ENCODE measurements around the gene SLC25A19. TPM values are rescaled to one million over a fixed set of nuclear protein-coding genes. Genes with fewer than 3 reads are reported as not detected.

SLC25A19 gene
- total and polyA plus RNA-seq, 2 of the 8 experiments (the other 6 are each of a cell fraction or from before 2014, with no cell fraction given), result 28.6 to 32.6 TPM

GRCh38 chr17:75225016-75225415, 64.2 kb downstream of the SLC25A19 start:
- no peak overlapping the region for H3K4me2 ChIP-seq (ENCODE audit: insufficient read depth in 1 of 2, low read depth in 2 of 2, low read length in 2 of 2)
- no peak overlapping the region for H2BK120ac ChIP-seq (replicated peaks; ENCODE audit: low read depth, low read length)
- no peaks in the 10 kb centered on the region for H3K23me2 ChIP-seq (ENCODE audit: low read depth, low read length)
- no peak overlapping the region for H4K5ac ChIP-seq (ENCODE audit: insufficient read length, low read depth, low read length)
- H3K79me2 ChIP-seq (ENCODE audit: control insufficient read depth in 1 of 2, insufficient read depth in 2 of 2, low read length in 2 of 2), result no peaks in the 10 kb centered on the region
- no peak overlapping the region for H2BK12ac ChIP-seq (ENCODE audit: low read depth, low read length)
- no peak overlapping the region for H4K91ac ChIP-seq (replicated peaks; ENCODE audit: insufficient read length, low read length)
- 90% methylated on average over 14 of the region's 14 CpGs; no CpG with 5 or more reads in 1 of the 2 experiments for WGBS, 2 experiments (ENCODE audit: extremely low coverage in 1 of 2, insufficient coverage in 1 of 2, insufficient read length in 1 of 2, insufficient replicate concordance in 2 of 2, low coverage in 1 of 2, low lambda C conversion rate in 2 of 2, missing lambda C conversion rate in 1 of 2)
- POLR2A ChIA-PET (ENCODE audit: partially characterized antibody), result interaction anchor here (1.4 to 1.8 kb wide), 4 partner anchors 10 to 36 kb away, joined by 3 to 9 read pairs (median 4); partner anchors contain the start of genes GGA3 and MRPS7
- no peaks in the 10 kb centered on the region for H3K27me3 ChIP-seq (replicated peaks in 1 of 4; ENCODE audit: control insufficient read depth in 3 of 4, extremely low read depth in 1 of 4, insufficient read depth in 3 of 4, low read length in 3 of 4)
- H3K27ac ChIP-seq (ENCODE audit: low read depth, low read length), result no peak overlapping the region
- peaks cover 11 to 58% (median 38%) of the 10 kb centered on the region in 4 experiments; a peak in 7 of 8 replicates for H3K36me3 ChIP-seq (ENCODE audit: control insufficient read depth in 2 of 4, insufficient read depth in 4 of 4, low read length in 3 of 4)
- no peak overlapping the region for H2AFZ ChIP-seq (ENCODE audit: low read length)
- no peak overlapping the region for H3K4me3 ChIP-seq (ENCODE audit: extremely low read depth in 1 of 4, insufficient read depth in 2 of 4, low read depth in 3 of 4, low read length in 4 of 4)
- no peak overlapping the region for H3K56ac ChIP-seq (replicated peaks; ENCODE audit: insufficient read length, low read depth, low read length)
- no peak overlapping the region for H3K14ac ChIP-seq (ENCODE audit: insufficient read length)
- H3K4ac ChIP-seq (replicated peaks; ENCODE audit: insufficient read length, low read depth, low read length), result no peak overlapping the region
- no peak overlapping the region for H2BK20ac ChIP-seq (ENCODE audit: low read length)
- H2AK5ac ChIP-seq (ENCODE audit: low read depth, low read length), result no peak overlapping the region
- H3K23ac ChIP-seq (ENCODE audit: insufficient read length), result no peak overlapping the region
- H3K9me3 ChIP-seq (ENCODE audit: insufficient read depth in 2 of 2, low read depth in 1 of 2, low read length in 1 of 2), result no peaks in the 10 kb centered on the region
- H3K4me1 ChIP-seq (replicated peaks in 1 of 4; ENCODE audit: control insufficient read depth in 3 of 4, insufficient read depth in 4 of 4, low read length in 3 of 4), result no peaks in the 10 kb centered on the region
- H3K18ac ChIP-seq (ENCODE audit: extremely low read depth, low read length), result no peak overlapping the region
- no peak overlapping the region for H2BK5ac ChIP-seq (ENCODE audit: low read depth, low read length)
- peaks cover 0 to 9% of the 10 kb centered on the region in 2 experiments for H4K20me1 ChIP-seq (replicated peaks in 1 of 2; ENCODE audit: control insufficient read depth in 1 of 2, insufficient read depth in 2 of 2, low read length in 2 of 2)
- no peak for FAIRE-seq
- H3K9ac ChIP-seq (replicated peaks in 1 of 4; ENCODE audit: extremely low read depth in 1 of 4, low read depth in 3 of 4, low read length in 3 of 4), result no peak overlapping the region
- no peak overlapping the region for H4K8ac ChIP-seq (ENCODE audit: extremely low read depth, insufficient read depth, low read length)
- no peak for DNase-seq (ENCODE audit: low read depth in 1 of 2, low spot score in 2 of 2)
- TF ChIP-seq SIN3A (conservative IDR thresholded peaks at IDR 0.05 in 1 of 2, IDR thresholded peaks at IDR 0.05 in 1 of 2; ENCODE audit: low read depth in 1 of 2, low read length in 2 of 2) (no peak), HDAC6 (IDR thresholded peaks at IDR 0.05; ENCODE audit: low read depth, low read length) (no peak), SP2 (IDR thresholded peaks at IDR 0.05; ENCODE audit: low read length) (no peak), CHD1 (IDR thresholded peaks at IDR 0.05; ENCODE audit: low read depth, low read length) (no peak), CBX5 (IDR thresholded peaks at IDR 0.05; ENCODE audit: low read depth, low read length) (no peak), SP4 (IDR thresholded peaks at IDR 0.05; ENCODE audit: low read length) (no peak)
- no peak overlapping the region for H2BK15ac ChIP-seq (ENCODE audit: low read length)
- CTCF ChIA-PET (ENCODE audit: partially characterized antibody), result interaction anchor here (0.7 to 6.4 kb wide), 5 partner anchors 9 to 111 kb away, joined by 3 to 56 read pairs (median 5); no protein-coding TSS in a partner anchor
- H3K79me1 ChIP-seq (ENCODE audit: low read depth, low read length), result no peaks in the 10 kb centered on the region
